Large intestine (tissue), 3 donors: Measurements from ENCODE around the gene BCL2L13. TPM values are rescaled to one million over a fixed set of nuclear protein-coding genes. Genes with fewer than 3 reads are reported as not detected.

Experiments used
- DNase-seq, 2 donors: peaks; one replicate each; pipeline versions ENCODE4 v3.0.0 to v3.0.0-alpha.2; 2013
- H3K27ac ChIP-seq: one replicate; pipeline ENCODE4 v1.5.1; 2013; ENCODE audit warnings: low read length
- H3K27me3 ChIP-seq: 2 replicates; pipeline ENCODE4 v1.6.1; 2013; ENCODE audit warnings: low read length; ENCODE audit not compliant: control insufficient read depth, insufficient read depth
- H3K36me3 ChIP-seq: 2 replicates; pipeline ENCODE4 v1.6.1; 2013; ENCODE audit warnings: low read length; ENCODE audit not compliant: control insufficient read depth, insufficient read depth
- H3K4me1 ChIP-seq: one replicate; pipeline ENCODE4 v1.6.1; 2013; ENCODE audit warnings: low read length; ENCODE audit not compliant: control insufficient read depth, insufficient read depth
- H3K4me3 ChIP-seq: one replicate; pipeline ENCODE4 v1.5.1; 2013; ENCODE audit warnings: low read length
- H3K9me3 ChIP-seq: one replicate; pipeline ENCODE4 v1.6.1; 2013; ENCODE audit warnings: mild to moderate bottlenecking, low read depth, low read length, moderate library complexity; ENCODE audit not compliant: control insufficient read depth
- WGBS: methylation state at CpG from one replicate; pipeline ENCODE4 v1.1.5; 2013; ENCODE audit warnings: low lambda C conversion rate; ENCODE audit not compliant: insufficient coverage; 5-methylcytosine and 5-hydroxymethylcytosine counted together
- polyA plus RNA-seq: library from polyadenylated mRNA; unstranded; fragments of 120-200 nt; gene quantifications from one replicate; pipeline ENCODE4 v1.2.1, GENCODE V29; 2013

BCL2L13 gene
- polyA plus RNA-seq, 1 donor = 30.0 TPM

- WGBS = 100% methylated on average over 1 of the region's 5 CpGs
- Histone ChIP-seq H3K9me3 (no peaks in the 10 kb centered on the region), H3K4me3 (no peak overlapping the region), H3K4me1 (no peaks in the 10 kb centered on the region), H3K27ac (no peak overlapping the region), H3K36me3 (peaks cover 38% of the 10 kb centered on the region), H3K27me3 (no peaks in the 10 kb centered on the region)
- no peak for DNase-seq
These were observed 32.1 kb upstream of the BCL2L13 start for GRCh38 chr22:17606496-17606895.

- Histone ChIP-seq H3K27ac (no peak overlapping the region), H3K4me1 (no peaks in the 10 kb centered on the region), H3K27me3 (no peaks in the 10 kb centered on the region), H3K9me3 (no peaks in the 10 kb centered on the region), H3K36me3 (peaks cover 51% of the 10 kb centered on the region), H3K4me3 (no peak overlapping the region)
- no peak for DNase-seq
- 90% methylated on average over 2 of the region's 4 CpGs for WGBS
These were observed 30.6 kb upstream of the BCL2L13 start for GRCh38 chr22:17607891-17608521.

- Histone ChIP-seq H3K27ac (no peak overlapping the region), H3K9me3 (no peaks in the 10 kb centered on the region), H3K36me3 (peaks cover 49% of the 10 kb centered on the region), H3K4me3 (no peak overlapping the region), H3K27me3 (no peaks in the 10 kb centered on the region), H3K4me1 (no peaks in the 10 kb centered on the region)
- 100% methylated on average over 1 of the region's 3 CpGs for WGBS
- no peak for DNase-seq
These were observed 26.5 kb upstream of the BCL2L13 start for GRCh38 chr22:17612057-17612456.

- no peak overlapping the region for H3K27ac ChIP-seq
- H3K4me3 ChIP-seq = no peak overlapping the region
- no peaks in the 10 kb centered on the region for H3K27me3 ChIP-seq
- H3K9me3 ChIP-seq = no peaks in the 10 kb centered on the region
- DNase-seq = no peak
- H3K4me1 ChIP-seq = no peaks in the 10 kb centered on the region
- 94% methylated on average over 3 of the region's 7 CpGs for WGBS
- H3K36me3 ChIP-seq = peaks cover 48% of the 10 kb centered on the region
These were observed 25.3 kb upstream of the BCL2L13 start for GRCh38 chr22:17613280-17613679.

GRCh38 chr22:17627961-17628405 lies 10.6 kb upstream of the BCL2L13 start:
- no CpG with 5 or more reads among the region's 24 CpGs for WGBS
- Histone ChIP-seq H3K4me3 (peak overlapping the region; percentile 90), H3K36me3 (peaks cover 12% of the 10 kb centered on the region), H3K27me3 (no peaks in the 10 kb centered on the region), H3K9me3 (no peaks in the 10 kb centered on the region), H3K4me1 (peaks cover 4% of the 10 kb centered on the region), H3K27ac (peak overlapping the region; percentile 88)
- no peak for DNase-seq

GRCh38 chr22:17628406-17629172 lies 10.0 kb upstream of the BCL2L13 start, which contains the start of gene ATP6V1E1:
ATP6V1E1 (minus strand) TSS chr22:17628749; CDS start chr22:17628635, 114 bp downstream.
- peak within 1 kb of the TSS; percentile 90 for H3K4me3 ChIP-seq
- H3K27me3 ChIP-seq = no peaks in the 10 kb centered on the region
- no CpG with 5 or more reads among the region's 45 CpGs for WGBS
- peak within 1 kb of the TSS; percentile 88 for H3K27ac ChIP-seq
- H3K4me1 ChIP-seq = peaks cover 7% of the 10 kb centered on the region
- peak; percentile 97 to 98 for DNase-seq
- no peaks in the 10 kb centered on the region for H3K9me3 ChIP-seq
- peaks cover 9% of the 10 kb centered on the region for H3K36me3 ChIP-seq

GRCh38 chr22:17629173-17629489 lies 9.4 kb upstream of the BCL2L13 start:
- H3K4me1 ChIP-seq = peaks cover 11% of the 10 kb centered on the region
- H3K9me3 ChIP-seq = no peaks in the 10 kb centered on the region
- H3K27ac ChIP-seq = peak overlapping the region; percentile 88
- H3K27me3 ChIP-seq = no peaks in the 10 kb centered on the region
- no CpG with 5 or more reads among the region's 1 CpG for WGBS
- H3K4me3 ChIP-seq = peak overlapping the region; percentile 90
- peaks cover 8% of the 10 kb centered on the region for H3K36me3 ChIP-seq
- DNase-seq = no peak

GRCh38 chr22:17629641-17630040 lies 8.9 kb upstream of the BCL2L13 start:
- WGBS = 100% methylated on average over 4 of the region's 7 CpGs
- no peak overlapping the region for H3K4me3 ChIP-seq

GRCh38 chr22:17631076-17631565 lies 7.4 kb upstream of the BCL2L13 start:
- H3K4me3 ChIP-seq = no peak overlapping the region
- H3K9me3 ChIP-seq = no peaks in the 10 kb centered on the region
- no CpG with 5 or more reads among the region's 9 CpGs for WGBS
- H3K36me3 ChIP-seq = peaks cover 5% of the 10 kb centered on the region
- H3K27me3 ChIP-seq = no peaks in the 10 kb centered on the region
- H3K4me1 ChIP-seq = peaks cover 13% of the 10 kb centered on the region
- DNase-seq = no peak
- H3K27ac ChIP-seq = no peak overlapping the region

More at GRCh38 chr22:17629641-17630040, 8.9 kb upstream of the BCL2L13 start:
- H3K27me3 ChIP-seq = no peaks in the 10 kb centered on the region
- no peak for DNase-seq
- no peak overlapping the region for H3K27ac ChIP-seq
- peaks cover 13% of the 10 kb centered on the region for H3K4me1 ChIP-seq
- no peaks in the 10 kb centered on the region for H3K9me3 ChIP-seq
- peaks cover 5% of the 10 kb centered on the region for H3K36me3 ChIP-seq

GRCh38 chr22:17633217-17633997 lies 5.2 kb upstream of the BCL2L13 start:
- WGBS = 63% methylated on average over 2 of the region's 4 CpGs
- peak; percentile 78 for DNase-seq
- Histone ChIP-seq H3K9me3 (no peaks in the 10 kb centered on the region), H3K36me3 (no peaks in the 10 kb centered on the region), H3K27ac (peak overlapping the region; percentile 77), H3K27me3 (no peaks in the 10 kb centered on the region), H3K4me3 (no peak overlapping the region), H3K4me1 (peaks cover 17% of the 10 kb centered on the region)
